Stimulated activated effector memory CD8-positive, alpha-beta T cell treated with anti-CD3 and anti-CD28 coated beads, Interleukin-12 subunit alpha, Interleukin-12 subunit beta, amount 100 ng/mL, for 72 hours (primary cell): ENCODE measurements around the gene PLEK2.
A peak's percentile ranks its signal among the peaks of the same experiment; 100 is the strongest.
"Not testable (repeated sequence)": the region's sequence is repeated elsewhere in the genome, so short reads cannot be mapped to it uniquely, and the experiment has no call there.

Experiments used
- ATAC-seq: fragments of 150-1000 bp; cut with Tn5 transposase; 2 replicates; pipeline ENCODE4 v1.10.0; 2021
- DNase-seq, 2 donors: peaks; one replicate each; pipeline ENCODE4 v3.0.0; 2021 to 2022; ENCODE audit warnings: low spot score in 2 of 2
- H3K27ac Mint-ChIP-seq: one replicate; pipeline ENCODE4 v1.8.0; 2022; ENCODE audit warnings: mild to moderate bottlenecking, mixed read lengths
- H3K36me3 Mint-ChIP-seq: one replicate; pipeline ENCODE4 v1.8.0; 2022; ENCODE audit warnings: mild to moderate bottlenecking, mixed read lengths
- H3K4me1 Mint-ChIP-seq: one replicate; pipeline ENCODE4 v1.8.0; 2022; ENCODE audit warnings: mixed read lengths
- H3K4me3 Mint-ChIP-seq: one replicate; pipeline ENCODE4 v1.8.0; 2022; ENCODE audit warnings: mild to moderate bottlenecking, mixed read lengths
- H3K9me3 Mint-ChIP-seq: one replicate; pipeline ENCODE4 v1.8.0; 2022; ENCODE audit warnings: mixed read lengths

PLEK2 gene

DNA sequence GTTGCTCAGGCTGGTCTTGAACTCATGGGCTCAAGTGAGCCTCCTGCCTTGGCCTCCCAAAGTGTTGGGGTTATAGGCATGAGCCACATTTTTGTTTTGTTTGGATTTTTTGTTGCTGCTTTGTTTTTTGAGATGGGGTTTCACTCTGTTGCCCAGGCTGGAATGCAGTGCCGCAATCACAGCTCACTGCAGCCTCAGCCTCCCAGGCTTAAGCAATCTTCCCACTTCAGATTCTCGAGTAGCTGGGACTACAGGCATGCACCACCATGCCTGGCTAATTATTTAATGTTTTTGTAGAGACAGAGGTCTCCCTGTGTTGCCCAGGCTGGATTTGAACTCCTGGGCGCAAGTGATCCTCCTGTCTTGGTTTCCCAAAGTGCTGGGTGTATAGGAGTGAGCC lies 5.7 kb upstream of the PLEK2 start:
- Mint-ChIP-seq H3K4me3 (no peak overlapping the region), H3K27ac (no peak overlapping the region), H3K9me3 (no peaks in the 10 kb centered on the region), H3K4me1 (peaks cover 8% of the 10 kb centered on the region), H3K36me3 (no peaks in the 10 kb centered on the region)
- no peak for DNase-seq
- ATAC-seq, result no peak

DNA sequence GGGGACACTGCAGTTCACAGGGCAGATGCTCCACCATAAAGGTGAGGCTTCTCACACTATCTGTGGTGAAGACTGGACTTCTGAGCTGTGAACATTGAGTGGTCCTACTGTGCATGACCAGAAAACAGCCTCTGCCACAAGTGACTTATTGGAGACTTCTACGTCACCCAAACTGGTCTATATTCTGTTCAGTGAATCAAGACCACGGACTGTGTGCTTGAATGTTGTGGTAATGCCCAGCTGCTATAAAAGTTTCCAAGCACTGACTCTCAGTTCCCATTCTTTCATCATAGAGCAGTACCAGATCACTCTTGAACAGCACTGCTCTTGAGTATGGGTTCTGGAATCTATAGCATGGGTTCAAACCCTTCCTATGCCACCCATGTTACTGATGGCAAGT lies 4.8 kb upstream of the PLEK2 start:
- H3K9me3 Mint-ChIP-seq, result no peaks in the 10 kb centered on the region
- ATAC-seq (no peak), DNase-seq (no peak)
- H3K27ac Mint-ChIP-seq, result no peak overlapping the region
- H3K4me1 Mint-ChIP-seq, result peaks cover 8% of the 10 kb centered on the region
- no peaks in the 10 kb centered on the region for H3K36me3 Mint-ChIP-seq
- no peak overlapping the region for H3K4me3 Mint-ChIP-seq

DNA sequence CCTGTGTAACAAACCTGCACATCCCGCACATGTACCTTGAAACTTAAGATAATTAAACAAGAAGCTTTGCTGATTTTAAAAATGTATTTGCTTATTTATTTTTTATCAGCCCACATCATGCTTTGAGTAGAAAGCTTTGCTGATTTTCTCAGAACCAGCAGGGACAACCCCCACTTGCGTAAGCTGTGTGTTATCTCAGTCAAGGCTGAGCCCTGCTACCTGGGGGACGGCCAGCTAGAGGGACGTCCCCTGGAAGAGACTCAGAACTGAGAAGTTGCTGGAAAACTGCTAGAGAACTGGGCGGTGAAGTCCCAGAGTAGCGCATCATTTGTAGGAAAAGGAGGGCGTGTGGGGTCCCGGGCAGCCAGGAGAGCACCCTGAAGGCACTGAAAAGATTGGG lies 4.1 kb upstream of the PLEK2 start:
- ATAC-seq, result no peak
- Mint-ChIP-seq H3K36me3 (no peaks in the 10 kb centered on the region), H3K27ac (no peak overlapping the region), H3K4me3 (no peak overlapping the region), H3K9me3 (no peaks in the 10 kb centered on the region), H3K4me1 (peaks cover 8% of the 10 kb centered on the region)
- DNase-seq, result no peak

DNA sequence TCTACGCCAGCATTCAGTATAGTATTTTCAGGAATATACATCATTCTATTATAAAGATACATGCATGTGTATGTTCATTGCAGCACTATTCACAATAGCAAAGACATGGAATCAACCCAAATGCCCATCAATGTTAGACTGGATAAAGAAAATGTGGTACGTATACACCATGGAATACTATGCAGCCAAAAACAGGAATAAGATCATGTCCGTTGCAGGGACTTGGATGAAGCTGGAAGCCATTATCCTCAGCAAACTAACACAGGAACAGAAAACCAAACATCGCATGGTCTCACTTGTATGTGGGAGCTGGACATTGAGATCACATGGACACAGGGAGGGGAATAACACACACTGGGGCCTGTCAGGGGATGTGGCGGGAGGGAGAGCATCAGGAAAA lies 3.6 kb upstream of the PLEK2 start:
- not testable (repeated sequence) for DNase-seq

DNA sequence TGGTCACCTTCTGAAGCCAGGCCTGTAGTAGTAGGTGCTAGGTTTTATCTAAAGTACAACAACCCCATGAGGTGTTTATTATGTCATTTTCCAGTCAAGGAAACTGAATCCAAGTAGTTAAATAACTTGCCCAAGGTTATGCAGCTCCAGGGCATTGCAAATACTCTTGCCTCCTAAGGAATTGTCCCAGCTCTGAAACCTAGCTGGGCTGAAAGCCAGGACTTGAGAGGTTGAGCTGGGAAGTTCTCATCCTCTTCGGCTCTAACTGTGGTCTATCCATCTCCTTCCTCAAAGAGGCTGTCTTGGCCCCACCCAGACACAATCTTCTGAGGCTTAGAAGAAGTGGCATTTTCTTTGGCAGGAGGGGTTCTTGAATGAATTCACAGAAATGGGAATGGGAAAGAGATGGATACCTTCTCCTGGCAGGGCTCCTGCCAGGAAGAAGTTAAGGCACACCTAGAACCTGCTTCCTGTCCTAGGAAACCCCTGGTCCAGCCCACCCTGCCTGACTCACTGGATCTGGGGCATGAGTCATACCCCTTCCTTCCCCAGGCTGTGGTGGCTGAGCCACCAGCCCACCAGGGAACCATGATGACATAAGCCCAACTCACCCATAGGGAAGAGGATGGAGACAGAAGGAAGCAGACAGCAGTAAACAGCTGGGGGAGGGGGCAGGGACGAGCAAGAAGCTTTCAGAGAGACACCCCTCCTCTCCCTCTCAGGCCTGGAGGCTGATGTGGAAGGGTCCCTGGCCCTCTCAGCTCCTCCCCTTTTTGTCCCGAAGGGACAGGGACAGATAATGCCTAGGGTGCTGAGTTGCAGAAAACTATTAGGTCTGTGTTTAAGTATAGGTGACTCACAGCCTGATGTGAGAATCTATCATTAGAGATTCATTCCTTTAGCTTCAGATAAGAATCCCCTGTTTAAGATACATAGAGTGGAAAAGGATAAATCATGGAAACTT lies 2.1 kb upstream of the PLEK2 start:
- H3K36me3 Mint-ChIP-seq, result no peaks in the 10 kb centered on the region
- no peak overlapping the region for H3K4me3 Mint-ChIP-seq
- DNase-seq (no peak), ATAC-seq (peak; percentile 92)
- H3K27ac Mint-ChIP-seq, result no peak overlapping the region
- peaks cover 8% of the 10 kb centered on the region for H3K4me1 Mint-ChIP-seq
- no peaks in the 10 kb centered on the region for H3K9me3 Mint-ChIP-seq

More for the DNA sequence above, 3.6 kb upstream of the PLEK2 start:
- H3K36me3 Mint-ChIP-seq, H3K4me3 Mint-ChIP-seq, H3K4me1 Mint-ChIP-seq, ATAC-seq, H3K9me3 Mint-ChIP-seq, H3K27ac Mint-ChIP-seq: not testable (repeated sequence)

DNA sequence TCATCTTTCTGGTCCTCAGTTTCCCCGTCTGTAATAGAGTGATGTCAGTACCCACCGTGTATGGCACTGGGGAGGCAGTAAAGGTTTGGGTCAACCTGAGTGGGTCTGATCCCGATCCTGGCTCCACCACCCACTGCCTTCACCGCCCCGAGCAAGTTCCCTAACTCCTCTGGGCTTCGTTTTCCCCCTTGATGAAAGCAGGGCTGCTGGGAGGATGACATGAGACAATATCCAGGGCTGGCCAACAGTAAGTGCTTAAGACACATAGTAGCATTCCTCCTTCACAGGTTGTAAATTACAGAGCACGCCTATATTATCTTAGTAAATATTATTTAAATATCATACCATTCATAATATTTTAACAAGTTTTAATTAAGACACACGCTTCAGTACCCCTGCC lies 595 bp downstream of the PLEK2 start:
- no peaks in the 10 kb centered on the region for H3K9me3 Mint-ChIP-seq
- DNase-seq, result no peak
- H3K27ac Mint-ChIP-seq, result no peak overlapping the region
- H3K4me3 Mint-ChIP-seq, result peak overlapping the region; percentile 57
- peaks cover 8% of the 10 kb centered on the region for H3K4me1 Mint-ChIP-seq
- H3K36me3 Mint-ChIP-seq, result no peaks in the 10 kb centered on the region
- no peak for ATAC-seq

DNA sequence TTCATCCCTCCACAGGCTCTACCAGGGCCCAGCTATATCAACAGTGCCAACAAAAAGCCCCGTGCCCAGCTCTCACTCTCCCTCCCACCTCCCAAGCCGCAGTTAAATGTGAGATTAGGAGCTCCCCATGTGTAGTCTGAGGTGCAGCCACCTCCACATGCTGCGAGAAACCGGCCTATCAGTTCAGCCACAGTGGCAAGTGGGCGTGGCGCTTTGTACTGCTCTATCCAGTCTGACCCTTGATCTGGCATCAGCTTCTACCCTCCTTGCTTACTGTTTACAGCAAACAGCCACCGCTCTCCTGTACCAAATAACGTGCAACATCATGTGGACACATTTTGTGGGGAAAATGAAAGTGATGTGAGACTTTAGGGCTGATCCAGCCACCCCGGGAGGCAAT lies 1.7 kb downstream of the PLEK2 start:
- Mint-ChIP-seq H3K4me1 (peaks cover 8% of the 10 kb centered on the region), H3K36me3 (no peaks in the 10 kb centered on the region), H3K9me3 (no peaks in the 10 kb centered on the region), H3K27ac (no peak overlapping the region), H3K4me3 (no peak overlapping the region)
- ATAC-seq (no peak), DNase-seq (no peak)

DNA sequence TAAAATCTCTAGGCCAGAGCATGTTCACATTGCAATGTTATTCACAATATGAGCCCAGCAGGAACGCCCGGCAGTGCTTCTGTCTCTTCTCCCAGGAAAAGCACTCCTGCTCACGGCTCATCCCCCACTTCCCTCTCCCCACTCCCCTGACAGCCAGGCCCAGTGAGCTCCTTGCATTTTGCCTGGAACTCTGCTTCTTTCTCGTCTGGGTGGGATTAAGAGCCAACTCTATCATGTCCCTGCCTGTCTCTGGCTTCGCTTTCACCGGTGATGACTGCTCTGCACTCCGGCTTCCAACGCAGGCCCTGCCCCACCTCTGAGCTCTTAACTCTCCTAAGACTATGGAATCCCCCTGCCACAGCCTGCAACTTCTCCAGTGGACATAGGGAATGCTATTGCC lies 2.5 kb downstream of the PLEK2 start:
- no peaks in the 10 kb centered on the region for H3K9me3 Mint-ChIP-seq
- H3K4me1 Mint-ChIP-seq, result peaks cover 7% of the 10 kb centered on the region
- no peaks in the 10 kb centered on the region for H3K36me3 Mint-ChIP-seq
- H3K27ac Mint-ChIP-seq, result no peak overlapping the region
- DNase-seq (no peak), ATAC-seq (no peak)
- H3K4me3 Mint-ChIP-seq, result no peak overlapping the region

DNA sequence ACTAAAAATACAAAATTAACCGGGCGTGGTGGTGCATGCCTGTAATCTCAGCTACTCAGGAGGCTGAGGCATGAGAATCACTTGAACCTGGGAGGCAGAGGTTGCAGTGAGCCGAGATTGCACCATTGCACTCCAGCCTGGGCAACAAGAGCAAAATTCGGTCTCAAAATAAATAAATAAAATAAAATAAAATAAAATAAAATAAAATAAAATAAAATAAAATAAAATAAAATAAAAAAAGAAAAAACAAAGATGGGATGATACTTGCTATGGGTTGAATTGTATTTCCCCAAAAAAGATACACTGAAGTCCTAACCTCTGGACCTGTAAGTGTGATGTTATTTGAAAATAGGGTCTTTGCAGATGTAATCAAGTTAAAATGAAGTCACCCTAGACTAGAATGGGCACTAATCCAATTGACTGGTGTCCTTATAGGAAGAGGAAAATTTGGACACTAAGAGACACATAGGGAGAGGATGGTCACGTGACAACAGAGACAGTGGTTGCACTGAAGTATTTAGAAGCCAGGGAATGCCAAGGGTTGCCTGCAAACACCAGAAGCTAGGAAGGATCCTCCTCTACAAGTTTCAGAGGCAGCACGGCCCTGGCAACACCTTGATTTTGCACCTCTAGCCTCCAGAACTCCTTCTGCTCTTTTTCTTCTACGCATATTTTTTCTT lies 3.7 kb downstream of the PLEK2 start:
- not testable (repeated sequence) for H3K4me1 Mint-ChIP-seq, H3K36me3 Mint-ChIP-seq, H3K9me3 Mint-ChIP-seq, DNase-seq, H3K27ac Mint-ChIP-seq, H3K4me3 Mint-ChIP-seq, ATAC-seq

DNA sequence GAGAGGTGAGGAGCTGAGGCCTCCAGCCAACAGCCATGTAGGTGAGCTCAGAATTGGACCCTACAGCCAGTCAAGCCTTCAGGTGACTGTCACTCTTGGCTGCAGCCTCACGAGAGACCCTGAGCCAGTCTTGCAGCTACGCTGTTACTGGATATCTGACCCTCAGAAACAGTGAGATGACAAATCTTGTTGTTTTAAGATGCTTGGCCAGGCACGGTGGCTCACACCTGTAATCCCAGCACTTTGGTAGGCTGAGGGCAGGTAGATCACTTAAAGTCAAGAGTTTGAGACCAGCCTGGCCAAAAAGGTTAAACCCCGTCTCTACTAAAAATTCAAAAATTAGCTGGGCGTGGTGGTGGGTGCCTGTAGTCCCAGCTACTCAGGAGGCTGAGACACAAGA lies 6.2 kb downstream of the PLEK2 start:
- DNase-seq, result no peak
- Mint-ChIP-seq H3K4me1 (no peaks in the 10 kb centered on the region), H3K9me3 (peaks cover 3% of the 10 kb centered on the region), H3K4me3 (no peak overlapping the region), H3K36me3 (no peaks in the 10 kb centered on the region), H3K27ac (no peak overlapping the region)
- ATAC-seq, result no peak

DNA sequence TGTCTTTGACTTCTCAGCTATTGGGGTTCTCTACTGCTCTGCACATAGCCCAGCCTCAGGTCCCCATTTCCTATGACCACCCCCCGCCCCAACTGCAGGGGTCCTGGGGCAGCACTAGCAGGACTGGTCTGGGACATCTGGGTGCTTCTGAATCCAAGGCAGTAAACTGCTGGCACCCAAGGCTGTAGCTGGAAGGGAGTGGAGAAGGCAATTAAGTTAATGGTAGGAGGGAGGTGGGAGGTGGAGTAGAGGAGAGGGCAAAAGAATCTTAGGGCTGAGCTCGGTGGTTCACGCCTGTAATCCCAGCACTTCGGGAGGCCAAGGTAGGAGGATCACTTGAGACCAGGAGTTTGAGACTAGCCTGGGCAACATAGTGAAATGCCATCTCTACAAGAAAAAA lies 11.5 kb downstream of the PLEK2 start:
- no peaks in the 10 kb centered on the region for H3K36me3 Mint-ChIP-seq
- no peak overlapping the region for H3K4me3 Mint-ChIP-seq
- ATAC-seq, result no peak
- no peak for DNase-seq
- no peaks in the 10 kb centered on the region for H3K4me1 Mint-ChIP-seq
- H3K9me3 Mint-ChIP-seq, result peaks cover 3% of the 10 kb centered on the region
- H3K27ac Mint-ChIP-seq, result no peak overlapping the region

DNA sequence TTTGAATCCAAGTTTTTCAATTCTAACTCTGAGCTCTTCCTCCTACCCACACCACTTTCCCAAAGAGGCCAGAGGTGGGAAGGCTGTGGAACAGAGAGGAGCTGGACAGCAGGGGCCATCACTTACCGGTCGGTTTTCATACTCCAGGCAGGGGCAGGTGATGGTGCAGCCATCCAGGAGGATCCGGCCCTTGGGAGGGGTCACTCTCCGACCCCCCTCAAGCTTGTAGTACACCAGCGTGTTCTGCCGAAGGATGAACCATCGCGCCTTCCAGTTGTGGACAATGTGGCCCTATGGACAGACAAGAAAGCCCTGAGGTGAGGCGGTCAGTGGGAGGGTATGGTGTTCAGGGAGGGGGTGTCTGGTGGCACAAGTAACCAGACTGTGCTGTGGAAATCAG lies 14.4 kb downstream of the PLEK2 start:
- no peak for DNase-seq
- H3K4me1 Mint-ChIP-seq, result no peaks in the 10 kb centered on the region
- H3K4me3 Mint-ChIP-seq, result no peak overlapping the region

DNA sequence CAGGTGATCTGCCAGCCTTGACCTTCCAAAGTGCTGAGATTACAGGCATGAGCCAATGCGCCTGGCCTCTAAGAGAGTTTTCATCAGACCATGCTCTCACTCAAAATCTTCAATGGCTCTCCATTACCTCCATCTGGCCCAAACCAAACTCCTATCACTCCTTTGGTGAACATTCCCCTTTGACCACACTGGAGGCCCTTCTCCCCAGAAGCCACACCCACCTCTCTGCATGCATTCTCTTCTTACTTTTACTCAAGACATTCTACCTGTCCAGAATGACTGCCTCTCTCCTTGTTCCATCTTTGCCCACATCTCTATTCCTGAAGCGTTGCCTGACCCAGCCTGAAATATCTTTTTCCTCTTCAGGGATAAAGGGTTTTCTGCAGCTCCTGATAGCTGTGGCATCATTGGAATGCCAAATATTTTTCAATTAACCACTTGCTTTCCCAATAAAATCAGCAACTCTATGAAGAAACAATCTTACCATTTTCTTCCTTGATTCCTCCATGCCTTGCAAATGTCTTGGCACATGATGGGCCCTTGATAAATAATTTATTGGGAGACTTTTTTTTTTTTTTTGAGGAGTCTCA lies 15.5 kb downstream of the PLEK2 start:
- H3K4me1 Mint-ChIP-seq, result no peaks in the 10 kb centered on the region
- H3K27ac Mint-ChIP-seq, result no peak overlapping the region
- DNase-seq (peak in 1 of 2 donors; percentile 15), ATAC-seq (no peak)
- H3K36me3 Mint-ChIP-seq, result no peaks in the 10 kb centered on the region
- H3K9me3 Mint-ChIP-seq, result no peaks in the 10 kb centered on the region
- H3K4me3 Mint-ChIP-seq, result no peak overlapping the region

More for the DNA sequence above, 14.4 kb downstream of the PLEK2 start:
- no peak for ATAC-seq
- H3K9me3 Mint-ChIP-seq, result peaks cover under 1% of the 10 kb centered on the region
- no peaks in the 10 kb centered on the region for H3K36me3 Mint-ChIP-seq
- H3K27ac Mint-ChIP-seq, result no peak overlapping the region

DNA sequence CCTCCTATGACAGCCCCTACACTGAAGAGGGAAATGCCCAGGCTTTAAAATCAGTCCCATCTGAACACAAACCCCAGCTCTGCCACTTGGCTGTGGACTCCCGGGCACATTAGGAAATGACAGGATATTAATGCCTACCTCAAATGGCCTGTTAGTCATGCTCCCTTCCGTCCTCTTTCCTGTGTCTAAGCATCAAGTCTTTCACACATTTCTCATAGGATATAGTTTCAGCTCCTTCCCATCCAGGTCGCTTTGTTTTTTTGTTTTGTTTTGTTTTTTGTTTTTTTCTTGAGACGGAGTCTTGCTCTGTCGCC lies 16.1 kb downstream of the PLEK2 start:
- Mint-ChIP-seq H3K36me3 (no peaks in the 10 kb centered on the region), H3K27ac (no peak overlapping the region), H3K4me1 (no peaks in the 10 kb centered on the region), H3K9me3 (no peaks in the 10 kb centered on the region), H3K4me3 (no peak overlapping the region)
- no peak for ATAC-seq
- DNase-seq, result peak in 1 of 2 donors; percentile 15

DNA sequence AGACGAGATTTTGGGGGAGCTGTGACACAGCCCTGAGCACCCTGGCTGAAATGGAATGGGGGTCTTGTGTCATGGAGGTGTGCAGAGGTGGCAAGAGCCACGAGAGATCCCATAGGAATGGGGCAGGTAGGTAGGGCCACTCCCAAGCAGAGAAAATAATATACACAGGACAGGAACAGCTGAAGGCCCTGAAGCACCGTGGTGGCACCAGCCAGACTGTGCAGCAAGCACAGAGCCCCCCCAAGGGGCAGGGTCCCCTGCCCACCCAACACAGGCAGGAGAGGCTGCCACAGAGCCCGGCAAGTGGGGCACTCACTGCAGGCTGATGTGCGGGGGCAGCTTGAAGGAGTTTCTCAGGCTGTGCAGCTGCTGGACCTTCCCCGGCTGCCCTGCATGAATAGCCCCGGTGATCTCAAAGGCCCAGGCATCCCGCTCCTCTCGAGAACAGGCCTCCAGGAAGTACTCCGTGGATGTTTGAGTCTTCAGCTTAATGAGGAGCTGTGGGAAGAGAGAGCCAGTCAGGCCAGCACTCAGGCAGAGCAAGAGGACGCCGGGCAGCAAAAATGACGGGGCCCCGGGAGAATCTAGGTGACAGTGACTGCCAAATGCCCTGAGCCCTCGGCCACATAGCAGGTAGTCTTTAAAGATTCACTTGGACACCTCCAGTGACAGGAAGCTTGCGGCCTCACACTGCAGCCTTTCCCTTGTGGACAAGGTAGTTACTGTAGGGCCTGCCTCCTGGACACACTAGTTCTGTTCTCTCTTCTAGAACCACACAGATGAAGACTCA lies 16.7 kb downstream of the PLEK2 start:
- ATAC-seq (no peak), DNase-seq (peak in 1 of 2 donors; percentile 30)
- Mint-ChIP-seq H3K36me3 (no peaks in the 10 kb centered on the region), H3K4me1 (no peaks in the 10 kb centered on the region), H3K27ac (no peak overlapping the region), H3K4me3 (no peak overlapping the region), H3K9me3 (no peaks in the 10 kb centered on the region)
